KOPT-K1 (cell line): ENCODE results near the gene FOXG1.

Experiments
- H3K27ac ChIP-seq: fragments of 200-600 bp; sonication (generic); 2 replicates; pipeline ENCODE4 v1.5.1; 2016; ENCODE audit warnings: antibody characterized with exemption, mild to moderate bottlenecking, low read depth, low read length; ENCODE audit not compliant: poor library complexity, severe bottlenecking
- H3K36me3 ChIP-seq: fragments of 200-600 bp; sonication (generic); 2 replicates; pipeline ENCODE4 v1.5.1; 2017; ENCODE audit warnings: antibody characterized with exemption, mild to moderate bottlenecking, low read length, moderate library complexity; ENCODE audit not compliant: insufficient read depth
- H3K9me3 ChIP-seq: fragments of 200-600 bp; sonication (generic); 2 replicates; pipeline ENCODE4 v1.5.1; 2017; ENCODE audit warnings: antibody characterized with exemption, low read length, mild to moderate bottlenecking; ENCODE audit not compliant: insufficient read depth, poor library complexity, severe bottlenecking

The FOXG1 gene

DNA sequence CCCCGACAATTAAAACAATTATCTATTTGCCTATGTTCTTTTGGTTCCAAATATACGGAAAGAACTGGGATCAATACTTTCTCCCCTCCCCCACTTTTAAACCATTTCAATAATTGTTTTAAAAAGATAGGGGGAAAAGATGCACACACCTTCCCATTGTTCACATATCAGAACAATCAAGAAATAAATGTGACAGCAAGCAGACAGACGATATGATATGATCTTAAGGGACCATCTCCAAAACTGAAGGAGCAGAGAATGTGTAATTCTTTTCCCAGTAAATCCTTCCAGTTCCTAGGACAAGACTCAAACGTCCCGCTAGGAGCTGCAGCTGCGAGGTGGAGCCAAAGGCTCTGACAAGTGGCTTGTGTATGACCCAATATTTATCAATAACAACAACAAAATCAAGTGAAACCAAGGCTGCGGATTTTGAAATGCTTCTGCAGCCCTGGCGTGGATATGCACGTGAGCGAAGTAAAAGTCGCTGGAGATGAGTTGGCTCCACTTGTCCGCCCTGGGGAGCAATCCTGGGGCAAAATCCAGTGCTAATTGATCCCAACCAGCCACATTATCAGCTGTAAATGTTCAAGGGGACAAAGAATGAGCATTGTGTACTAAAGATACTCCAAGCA is 8.2 kb upstream of the FOXG1 start:
- H3K27ac ChIP-seq = no peak overlapping the region
- no peaks in the 10 kb centered on the region for H3K9me3 ChIP-seq
- no peaks in the 10 kb centered on the region for H3K36me3 ChIP-seq

DNA sequence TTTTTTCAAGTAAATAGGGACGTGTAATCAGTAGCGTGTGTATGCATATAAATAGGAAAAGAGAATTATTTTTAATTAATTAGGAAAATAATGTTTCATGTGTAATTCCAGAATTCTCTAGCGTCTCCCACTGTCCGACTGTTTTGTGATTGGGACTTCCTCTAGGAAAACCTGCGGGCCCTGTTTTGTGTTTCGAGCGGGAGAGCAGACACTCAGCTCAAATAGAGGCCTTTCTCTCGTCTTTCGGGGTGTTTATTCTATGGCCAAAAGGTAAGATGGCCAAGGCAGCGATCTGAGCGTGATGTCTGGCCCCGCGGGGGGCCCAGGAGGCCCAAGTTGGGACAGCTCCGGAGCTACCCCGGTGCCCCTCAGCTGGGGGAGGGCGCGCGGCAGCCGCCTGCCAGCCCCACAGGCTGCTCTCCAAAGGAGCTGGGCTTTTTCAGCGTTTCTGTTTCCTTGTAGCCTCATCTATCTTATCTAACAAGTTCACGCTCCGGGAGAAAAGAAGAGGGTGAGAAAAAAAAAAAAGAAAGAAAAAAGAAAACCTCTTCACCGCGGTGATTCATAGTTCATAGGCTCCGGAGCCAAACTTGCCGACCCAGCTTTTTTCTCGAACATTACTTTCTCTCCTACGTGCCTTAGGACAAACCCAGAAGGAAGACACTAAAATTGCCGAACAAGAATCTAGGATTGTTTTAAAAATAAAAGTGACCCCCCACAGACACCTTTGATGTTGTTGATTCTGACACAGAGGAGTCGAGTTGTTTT is 7.5 kb upstream of the FOXG1 start:
- no peaks in the 10 kb centered on the region for H3K36me3 ChIP-seq
- H3K9me3 ChIP-seq = no peaks in the 10 kb centered on the region
- H3K27ac ChIP-seq = no peak overlapping the region

DNA sequence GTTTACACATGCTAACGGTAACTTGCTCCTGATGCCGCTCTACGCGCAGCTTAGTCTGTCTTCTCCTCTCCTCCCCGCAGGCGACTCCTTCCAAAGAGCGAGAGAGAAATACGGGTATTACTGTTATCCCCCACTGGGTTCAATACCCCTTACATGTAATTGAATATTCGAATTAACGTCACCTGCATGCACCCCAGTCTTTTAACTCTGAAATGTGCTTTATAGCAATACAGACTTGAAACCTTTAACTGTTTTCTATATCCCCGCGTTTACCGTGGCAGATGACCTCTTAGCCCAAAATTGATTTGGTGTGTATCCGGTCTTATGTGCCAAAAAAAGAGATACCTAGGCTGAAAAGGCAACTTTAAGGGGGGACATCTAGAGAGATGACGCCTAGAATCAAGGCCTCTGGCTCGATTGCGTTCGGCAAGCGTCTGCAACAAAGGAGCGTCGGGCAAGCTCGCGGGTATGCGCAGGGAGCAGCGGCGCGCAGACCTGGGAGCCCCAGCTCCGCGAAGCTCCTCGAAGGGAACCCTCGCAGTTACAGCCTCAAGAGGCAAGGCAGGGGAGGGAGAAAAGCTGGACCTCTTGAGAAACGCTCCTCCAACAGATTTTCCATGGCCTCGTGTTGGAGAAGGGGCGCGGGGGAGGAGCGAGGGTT is 6.8 kb upstream of the FOXG1 start:
- H3K9me3 ChIP-seq = no peaks in the 10 kb centered on the region
- H3K36me3 ChIP-seq = no peaks in the 10 kb centered on the region
- no peak overlapping the region for H3K27ac ChIP-seq

DNA sequence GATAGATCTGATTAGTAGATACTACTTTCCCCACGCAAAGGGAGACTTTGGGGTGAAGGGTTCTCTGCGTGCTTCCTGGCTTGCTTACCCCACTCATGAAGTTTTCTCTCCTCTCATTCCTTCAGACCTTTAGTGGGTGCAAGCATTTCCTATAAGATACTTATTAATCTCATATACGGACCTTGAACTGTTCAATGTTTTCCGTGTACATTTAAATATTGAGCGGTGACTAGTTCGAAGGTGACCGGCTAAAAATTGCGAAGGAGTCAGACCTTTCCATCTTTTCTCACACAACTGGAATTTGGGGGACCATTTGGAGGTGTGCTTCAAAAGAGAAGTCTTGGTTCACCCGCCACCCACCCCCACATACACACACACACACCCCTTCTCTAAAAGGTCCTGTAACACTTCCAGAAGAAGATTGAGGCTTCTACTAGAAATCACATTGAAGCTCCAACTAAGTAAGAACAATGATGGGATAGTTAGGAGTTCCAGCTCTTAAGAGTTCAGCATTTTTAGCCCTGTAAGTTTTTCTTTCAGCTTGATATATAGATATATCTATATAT is 6.1 kb upstream of the FOXG1 start:
- Histone ChIP-seq H3K36me3 (no peaks in the 10 kb centered on the region), H3K9me3 (no peaks in the 10 kb centered on the region), H3K27ac (no peak overlapping the region)

DNA sequence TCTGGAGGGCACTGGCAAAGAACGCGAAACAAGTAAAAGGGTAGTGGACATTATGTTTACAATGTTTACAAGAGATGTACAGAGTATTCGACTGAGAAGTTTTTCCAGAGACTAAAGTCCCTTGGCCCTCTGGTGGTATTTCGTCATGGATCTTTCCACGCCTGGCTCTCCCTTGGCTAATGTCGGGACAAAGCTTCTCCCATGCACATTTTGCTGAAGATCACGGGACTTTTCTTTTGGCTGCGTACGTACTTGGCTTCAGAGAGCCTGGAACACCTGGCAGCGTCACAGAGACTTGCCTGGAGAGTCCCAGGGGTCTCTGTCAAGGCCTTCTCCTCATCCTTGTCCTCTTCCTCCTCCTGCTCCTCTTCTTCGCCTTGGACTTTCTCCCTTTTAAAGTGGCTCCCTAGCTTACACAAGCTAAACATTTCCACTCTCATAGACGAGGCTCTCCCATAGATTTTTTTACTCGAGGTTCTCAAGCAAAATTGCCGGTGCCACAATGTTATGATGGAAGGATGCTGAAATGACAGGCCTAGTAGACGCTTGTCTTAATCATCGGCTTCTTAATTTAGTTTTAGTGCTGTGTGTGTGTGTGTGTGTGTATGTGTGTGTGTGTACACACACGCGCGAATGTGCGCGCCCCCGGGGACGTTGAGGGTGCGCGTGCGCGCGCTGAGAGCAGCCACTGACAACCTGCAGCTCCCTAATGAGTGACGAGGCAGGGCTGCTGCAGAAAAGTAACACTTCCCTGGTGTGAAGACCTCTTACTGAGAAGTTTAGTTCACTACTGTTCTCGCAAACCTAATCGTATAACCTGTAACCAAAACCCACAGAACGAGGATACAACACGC is 4.9 kb upstream of the FOXG1 start:
- Histone ChIP-seq H3K27ac (no peak overlapping the region), H3K9me3 (no peaks in the 10 kb centered on the region), H3K36me3 (no peaks in the 10 kb centered on the region)

DNA sequence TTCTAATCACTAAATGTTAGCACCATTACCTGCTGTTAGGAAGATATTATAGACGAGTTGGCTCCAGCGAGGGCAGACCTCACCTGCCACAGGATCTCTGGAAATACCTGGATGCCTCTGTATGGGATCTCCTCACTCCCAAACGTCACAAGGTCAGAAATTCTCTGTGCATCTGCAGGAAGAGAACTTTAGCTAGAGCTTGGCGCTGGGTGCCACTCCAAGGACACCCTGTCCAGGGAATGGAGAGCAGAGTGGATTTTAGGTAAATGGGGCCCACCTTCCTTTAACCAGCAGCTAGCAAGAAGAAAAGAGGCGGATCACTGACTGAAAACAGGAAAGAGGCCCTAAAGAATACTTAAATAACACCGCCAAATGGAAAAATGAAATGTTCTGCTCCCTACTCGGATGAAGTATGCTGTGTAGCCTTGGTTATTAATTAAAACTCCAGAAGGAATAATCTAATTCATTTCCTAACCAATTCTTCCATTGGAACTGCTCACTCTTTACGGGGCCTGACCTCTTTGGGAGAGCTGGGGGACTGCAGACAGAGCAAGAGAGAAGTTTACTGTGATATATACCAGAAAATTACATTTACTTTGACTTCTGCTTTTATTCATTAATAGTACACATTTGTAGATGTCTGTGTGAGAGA is 4.2 kb upstream of the FOXG1 start:
- H3K27ac ChIP-seq = no peak overlapping the region
- no peaks in the 10 kb centered on the region for H3K9me3 ChIP-seq
- no peaks in the 10 kb centered on the region for H3K36me3 ChIP-seq

DNA sequence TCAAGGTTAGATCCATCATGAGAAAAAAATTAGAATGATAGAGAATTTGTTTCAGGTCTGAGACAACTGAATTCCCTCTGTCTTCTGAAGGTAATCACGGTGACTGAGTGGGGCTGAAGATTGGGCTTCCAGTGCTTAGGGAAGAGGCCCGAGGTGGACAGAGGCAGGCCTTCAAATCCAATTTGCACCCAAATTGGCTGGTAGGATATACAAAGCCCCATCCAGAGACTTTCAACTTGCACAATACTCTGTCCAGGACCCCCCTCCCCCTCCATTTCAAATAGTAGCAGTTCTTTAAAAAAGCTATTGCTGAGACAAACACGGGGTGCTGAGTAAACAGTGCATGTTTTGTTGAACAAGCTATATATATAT is 3.6 kb upstream of the FOXG1 start:
- Histone ChIP-seq H3K27ac (no peak overlapping the region), H3K36me3 (no peaks in the 10 kb centered on the region), H3K9me3 (no peaks in the 10 kb centered on the region)

DNA sequence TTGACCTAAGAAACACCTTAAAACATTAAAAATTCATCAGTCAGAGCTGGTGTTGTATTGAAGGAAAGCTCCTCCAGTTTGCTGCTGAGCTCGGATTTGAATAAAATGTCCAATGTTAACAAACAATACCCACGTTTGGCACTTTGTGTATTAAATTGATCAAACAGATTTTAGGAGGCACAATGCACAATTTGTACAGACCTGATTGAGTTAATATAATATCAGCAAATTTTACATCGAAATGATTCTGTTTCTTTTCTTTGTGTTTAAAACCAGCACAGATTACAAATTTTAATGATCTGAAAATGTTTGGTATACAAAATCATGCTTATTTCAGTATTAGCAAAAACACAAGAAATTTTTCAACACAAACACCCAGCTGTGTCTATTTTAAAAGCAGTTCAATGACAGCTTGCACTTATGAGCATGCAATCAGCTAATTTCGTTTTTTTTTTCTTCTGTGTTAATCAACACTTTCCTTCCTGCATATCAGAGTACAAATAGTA is 2.8 kb upstream of the FOXG1 start:
- Histone ChIP-seq H3K9me3 (no peaks in the 10 kb centered on the region), H3K27ac (no peak overlapping the region), H3K36me3 (no peaks in the 10 kb centered on the region)

DNA sequence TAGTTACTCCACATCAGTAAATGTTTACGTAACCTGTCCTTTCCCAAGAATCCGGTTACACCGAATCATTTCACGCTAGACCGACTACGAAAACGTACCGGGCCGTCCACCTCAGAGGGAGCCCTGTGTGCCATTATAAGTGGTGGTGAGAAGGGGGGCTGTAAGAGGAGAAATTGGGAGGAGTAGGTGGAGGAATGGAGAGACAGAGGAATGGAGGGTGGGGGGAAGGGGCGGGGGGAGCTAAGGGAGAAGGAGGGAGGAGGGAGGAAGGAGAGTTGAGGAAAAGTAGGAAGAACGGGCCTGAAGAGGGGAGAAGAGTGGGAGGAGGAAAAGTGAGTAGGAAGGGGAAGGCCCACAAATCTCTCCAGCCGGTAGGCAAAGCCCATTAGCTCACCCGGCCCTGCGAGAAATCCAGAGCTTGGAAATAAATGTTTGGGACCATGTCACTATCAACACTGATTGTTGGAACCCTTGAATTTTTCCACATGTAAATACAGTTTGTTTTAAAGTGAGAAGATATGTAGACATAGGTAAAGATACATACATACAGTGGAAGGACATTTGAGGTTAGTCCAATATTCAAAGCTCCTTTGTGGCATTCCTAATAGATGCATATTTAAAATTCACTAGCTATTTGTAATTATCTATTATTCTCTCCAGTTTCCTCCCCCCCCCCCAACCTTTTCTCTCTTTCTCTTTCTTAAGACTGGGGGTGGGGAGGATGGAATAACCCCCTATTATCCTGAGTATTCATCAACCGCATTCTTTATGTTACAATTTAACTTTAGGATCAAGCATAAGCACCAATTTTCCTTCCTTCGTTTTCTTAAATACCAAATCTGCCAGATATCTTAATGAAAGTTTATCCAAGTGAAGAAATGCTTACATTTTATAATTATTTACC is 2.1 kb upstream of the FOXG1 start:
- no peak overlapping the region for H3K27ac ChIP-seq
- no peaks in the 10 kb centered on the region for H3K9me3 ChIP-seq
- no peaks in the 10 kb centered on the region for H3K36me3 ChIP-seq

DNA sequence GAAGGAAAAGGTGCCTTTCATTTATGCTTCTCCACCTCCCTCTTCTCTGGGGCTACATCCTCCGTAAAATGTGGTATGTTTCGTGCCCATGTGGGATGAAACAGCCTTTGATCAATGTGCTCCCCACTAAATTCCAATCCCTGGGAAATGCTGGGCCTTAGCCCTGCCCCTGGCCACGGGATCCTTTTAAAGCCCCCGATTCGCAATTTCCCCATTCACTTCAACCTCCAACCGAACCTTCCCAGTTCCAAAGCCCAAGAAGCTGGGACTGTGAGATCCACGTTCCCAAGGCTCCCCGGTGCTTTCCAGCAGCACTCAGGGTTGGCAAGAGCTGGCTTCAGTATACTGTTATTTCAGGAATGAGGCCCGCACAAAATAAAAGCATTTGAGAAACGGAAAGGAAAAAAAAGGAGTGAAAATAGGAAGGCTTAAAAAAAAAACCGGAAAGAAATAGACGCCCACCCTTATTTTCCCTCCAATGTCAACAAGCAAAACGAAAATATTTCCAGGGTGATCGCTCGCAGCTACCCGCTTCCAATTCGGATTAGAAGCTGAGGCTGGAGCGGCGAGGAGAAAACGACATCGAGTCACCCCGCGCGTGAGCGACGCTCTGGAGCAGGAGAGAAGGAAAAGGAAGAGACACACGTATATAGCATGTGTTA is 1.3 kb upstream of the FOXG1 start:
- Histone ChIP-seq H3K9me3 (no peaks in the 10 kb centered on the region), H3K27ac (no peak overlapping the region), H3K36me3 (no peaks in the 10 kb centered on the region)

DNA sequence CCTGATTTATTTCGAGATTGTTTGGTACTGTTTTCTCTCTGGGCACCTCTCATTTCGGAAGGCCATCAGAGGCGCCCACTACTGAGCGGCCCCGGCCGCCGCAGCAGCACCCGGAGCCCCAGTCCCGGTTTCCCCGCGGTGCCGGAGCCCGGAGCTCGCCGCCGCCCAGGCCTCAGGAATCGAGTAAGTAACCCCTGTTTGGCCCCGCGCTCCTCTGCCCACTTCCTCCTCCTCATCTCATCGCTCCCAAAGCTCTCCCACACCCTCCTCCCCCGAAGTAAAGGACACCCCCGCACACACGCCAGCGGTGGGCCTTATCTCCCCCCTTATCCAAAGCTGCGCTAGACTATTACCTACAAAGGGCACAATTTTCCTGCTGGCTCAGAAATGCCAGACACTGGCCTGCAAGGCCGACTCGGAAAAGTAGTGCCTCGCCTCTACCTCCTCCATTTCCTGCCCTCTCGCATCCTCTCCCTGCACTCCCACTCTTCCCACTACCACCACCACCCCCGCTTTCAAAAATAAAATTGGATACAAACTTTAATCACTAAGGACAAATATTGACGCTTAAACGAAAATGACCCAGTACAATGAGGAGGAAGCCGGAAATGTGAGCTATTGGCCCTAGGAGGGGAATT is 637 bp upstream of the FOXG1 start:
- Histone ChIP-seq H3K36me3 (no peaks in the 10 kb centered on the region), H3K9me3 (no peaks in the 10 kb centered on the region), H3K27ac (no peak overlapping the region)

DNA sequence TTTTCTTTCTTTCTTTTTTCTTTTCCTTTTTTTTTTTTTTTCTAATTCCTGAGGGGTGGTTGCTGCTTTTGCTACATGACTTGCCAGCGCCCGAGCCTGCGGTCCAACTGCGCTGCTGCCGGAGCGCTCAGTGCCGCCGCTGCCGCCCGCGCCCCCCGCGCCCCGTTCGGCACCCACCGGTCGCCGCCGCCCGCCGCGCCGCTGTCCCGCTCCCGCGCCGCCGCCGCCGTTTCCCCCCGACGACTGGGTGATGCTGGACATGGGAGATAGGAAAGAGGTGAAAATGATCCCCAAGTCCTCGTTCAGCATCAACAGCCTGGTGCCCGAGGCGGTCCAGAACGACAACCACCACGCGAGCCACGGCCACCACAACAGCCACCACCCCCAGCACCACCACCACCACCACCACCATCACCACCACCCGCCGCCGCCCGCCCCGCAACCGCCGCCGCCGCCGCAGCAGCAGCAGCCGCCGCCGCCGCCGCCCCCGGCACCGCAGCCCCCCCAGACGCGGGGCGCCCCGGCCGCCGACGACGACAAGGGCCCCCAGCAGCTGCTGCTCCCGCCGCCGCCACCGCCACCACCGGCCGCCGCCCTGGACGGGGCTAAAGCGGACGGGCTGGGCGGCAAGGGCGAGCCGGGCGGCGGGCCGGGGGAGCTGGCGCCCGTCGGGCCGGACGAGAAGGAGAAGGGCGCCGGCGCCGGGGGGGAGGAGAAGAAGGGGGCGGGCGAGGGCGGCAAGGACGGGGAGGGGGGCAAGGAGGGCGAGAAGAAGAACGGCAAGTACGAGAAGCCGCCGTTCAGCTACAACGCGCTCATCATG is 654 bp downstream of the FOXG1 start:
- Histone ChIP-seq H3K36me3 (no peaks in the 10 kb centered on the region), H3K9me3 (no peaks in the 10 kb centered on the region), H3K27ac (no peak overlapping the region)
